ENCODE data around the gene SERPINA12. TPM values are rescaled to one million over a fixed set of nuclear protein-coding genes. Genes with fewer than 3 reads are reported as not detected.

The SERPINA12 gene
- total RNA-seq, 1 donor from 2014 or later, result not detected

DNA sequence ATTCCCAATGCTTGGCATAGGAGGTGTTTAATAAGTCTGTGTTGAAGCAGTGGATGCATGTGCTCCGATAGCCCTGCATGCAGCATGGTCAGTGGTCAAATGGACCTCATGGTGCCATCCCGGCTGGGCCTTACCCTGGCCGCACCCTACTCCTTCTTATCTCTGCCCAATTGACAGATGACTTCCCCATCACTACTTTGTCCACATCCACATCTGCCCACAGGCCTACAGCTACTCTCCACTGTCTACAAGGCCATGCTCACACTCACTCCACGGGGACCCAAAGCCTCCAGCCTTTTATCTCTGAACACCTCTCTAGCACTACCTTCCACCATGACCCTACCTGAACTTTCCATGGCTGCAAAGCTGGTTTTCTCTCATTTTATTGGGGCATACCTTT, 68.1 kb downstream of the SERPINA12 start:
- no peaks in the 10 kb centered on the region for H4K20me1 ChIP-seq (ENCODE audit: insufficient read depth, low read length)
- DNase-seq (ENCODE audit: low read depth), result no peak
- no peaks in the 10 kb centered on the region for H3K27me3 ChIP-seq (ENCODE audit: insufficient read depth, low read length)
- FAIRE-seq, result no peak
- no peak overlapping the region for H3K4me3 Mint-ChIP-seq (ENCODE audit: unreplicated experiment)
- no peaks in the 10 kb centered on the region for H3K36me3 Mint-ChIP-seq (ENCODE audit: low read depth, unreplicated experiment)
- no peaks in the 10 kb centered on the region for H3K9me3 Mint-ChIP-seq (ENCODE audit: unreplicated experiment)
- H3K27me3 Mint-ChIP-seq (ENCODE audit: low read depth, unreplicated experiment), result peaks cover 26% of the 10 kb centered on the region
- H3K36me3 ChIP-seq (ENCODE audit: insufficient read depth, low read length), result no peaks in the 10 kb centered on the region
- TF ChIP-seq EZH2 (IDR thresholded peaks at IDR 0.05; ENCODE audit: insufficient read depth, low read length) (no peak), CTCF (IDR thresholded peaks at IDR 0.05; ENCODE audit: insufficient read depth, low read depth, low read length) (no peak)
- H3K79me2 ChIP-seq (ENCODE audit: insufficient read depth, low read length), result no peaks in the 10 kb centered on the region
- no peak overlapping the region for H3K4me2 ChIP-seq (ENCODE audit: low read length)
- H2AFZ ChIP-seq (ENCODE audit: low read depth, low read length), result no peak overlapping the region
- no peaks in the 10 kb centered on the region for H3K4me1 Mint-ChIP-seq (ENCODE audit: low read depth, unreplicated experiment)
- H3K27ac ChIP-seq (ENCODE audit: low read depth, low read length), result no peak overlapping the region
- H3K4me1 ChIP-seq (ENCODE audit: insufficient read depth, low read length), result no peaks in the 10 kb centered on the region
- H3K9me3 ChIP-seq (ENCODE audit: insufficient read depth, low read depth, low read length), result no peaks in the 10 kb centered on the region
- H3K9ac ChIP-seq (ENCODE audit: low read length), result no peak overlapping the region
- no peak overlapping the region for H3K4me3 ChIP-seq (ENCODE audit: insufficient read depth, low read depth, low read length)
- H3K27ac Mint-ChIP-seq (ENCODE audit: unreplicated experiment), result no peak overlapping the region

DNA sequence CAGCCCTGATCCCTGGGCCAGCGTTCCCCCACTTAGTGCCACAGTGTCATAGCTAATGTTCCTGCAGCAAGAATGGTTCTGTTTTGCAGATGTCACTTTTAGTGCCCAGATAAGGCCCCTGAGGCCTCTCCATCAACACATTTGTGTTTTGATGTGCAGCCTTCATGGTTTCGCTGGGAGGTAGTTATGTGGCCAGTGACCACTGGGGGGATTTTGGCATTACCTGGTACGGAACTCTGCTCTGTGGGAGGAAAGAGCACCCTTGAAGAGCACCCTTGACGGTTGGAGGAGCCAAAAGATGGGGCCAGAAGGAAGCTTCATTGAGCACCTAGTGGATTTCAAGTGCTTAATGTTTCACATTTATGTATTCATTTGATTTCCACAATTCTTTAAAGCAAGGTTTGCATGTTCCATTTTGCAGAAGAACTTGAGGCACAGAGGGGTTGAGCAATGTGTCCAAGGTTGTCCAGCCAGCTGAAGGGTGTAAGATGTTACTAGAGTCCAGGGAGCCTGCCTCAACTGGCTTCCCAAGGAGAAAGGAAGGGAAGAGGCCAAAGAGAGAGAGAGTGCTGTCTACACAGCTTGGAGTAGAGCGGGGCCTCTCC, 69.7 kb downstream of the SERPINA12 start:
- Histone ChIP-seq H3K27ac (ENCODE audit: low read depth, low read length) (no peak overlapping the region), H3K4me1 (ENCODE audit: insufficient read depth, low read length) (no peaks in the 10 kb centered on the region), H3K27me3 (ENCODE audit: insufficient read depth, low read length) (no peaks in the 10 kb centered on the region), H3K9ac (ENCODE audit: low read length) (no peak overlapping the region), H3K4me3 (ENCODE audit: insufficient read depth, low read depth, low read length) (no peak overlapping the region), H3K79me2 (ENCODE audit: insufficient read depth, low read length) (no peaks in the 10 kb centered on the region), H3K36me3 (ENCODE audit: insufficient read depth, low read length) (no peaks in the 10 kb centered on the region), H4K20me1 (ENCODE audit: insufficient read depth, low read length) (no peaks in the 10 kb centered on the region), H2AFZ (ENCODE audit: low read depth, low read length) (no peak overlapping the region), H3K4me2 (ENCODE audit: low read length) (no peak overlapping the region), H3K9me3 (ENCODE audit: insufficient read depth, low read depth, low read length) (no peaks in the 10 kb centered on the region)
- Mint-ChIP-seq H3K27ac (ENCODE audit: unreplicated experiment) (no peak overlapping the region), H3K27me3 (ENCODE audit: low read depth, unreplicated experiment) (peaks cover 31% of the 10 kb centered on the region), H3K4me3 (ENCODE audit: unreplicated experiment) (no peak overlapping the region), H3K4me1 (ENCODE audit: low read depth, unreplicated experiment) (no peaks in the 10 kb centered on the region), H3K36me3 (ENCODE audit: low read depth, unreplicated experiment) (no peaks in the 10 kb centered on the region), H3K9me3 (ENCODE audit: unreplicated experiment) (no peaks in the 10 kb centered on the region)
- TF ChIP-seq EZH2 (IDR thresholded peaks at IDR 0.05; ENCODE audit: insufficient read depth, low read length) (no peak), CTCF (IDR thresholded peaks at IDR 0.05; ENCODE audit: insufficient read depth, low read depth, low read length) (no peak)
- DNase-seq (ENCODE audit: low read depth) (no peak), FAIRE-seq (no peak)

Other genes starting within 250 kb of the SERPINA12 start
- gene SERPINA10, start 216.2 kb downstream of the SERPINA12 start, total RNA-seq, result not detected in 2 replicates
- not detected in 2 replicates for gene SERPINA6, start 186.1 kb downstream of the SERPINA12 start, total RNA-seq
- gene SERPINA2, start 142.8 kb downstream of the SERPINA12 start, total RNA-seq, result not detected in 2 replicates
- gene SERPINA1, start 120.9 kb downstream of the SERPINA12 start, total RNA-seq, result 0.98 and 1.3 TPM in 2 replicates
- 0.14 TPM in 1 of 2 replicates, not detected in the other for gene SERPINA11, start 56.7 kb downstream of the SERPINA12 start, total RNA-seq
- 0.22 TPM in 1 of 2 replicates, not detected in the other for gene SERPINA9, start 33.3 kb downstream of the SERPINA12 start, total RNA-seq
- not detected in 2 replicates for gene SERPINA4, start 52.0 kb upstream of the SERPINA12 start, total RNA-seq
- gene SERPINA5, start 72.0 kb upstream of the SERPINA12 start, total RNA-seq, result 0.23 and 0.36 TPM in 2 replicates
- 1.3 and 2.9 TPM in 2 replicates for gene SERPINA3, start 102.9 kb upstream of the SERPINA12 start, total RNA-seq